HuH-7.5 (cell line): ENCODE data around the gene SETD3.

ENCODE experiments used
- DNase-seq: peaks from one replicate; pipeline ENCODE4 v3.0.0; 2011; ENCODE audit warnings: low spot score

Gene SETD3

GRCh38 chr14:99479906-99480869, at the start of gene SETD3:
SETD3 (minus strand) TSS chr14:99480859; CDS start chr14:99465805, 15,054 bp downstream.
- DNase-seq, result peak; percentile 45

GRCh38 chr14:99529899-99530298, 49.2 kb upstream of the SETD3 start:
- no peak for DNase-seq

- no peak for DNase-seq
Measured at GRCh38 chr14:99527427-99528076, 46.9 kb upstream of the SETD3 start.

GRCh38 chr14:99527026-99527425, 46.4 kb upstream of the SETD3 start:
- no peak for DNase-seq

- no peak for DNase-seq
Measured at GRCh38 chr14:99525699-99526080, 45.0 kb upstream of the SETD3 start.

- DNase-seq, result peak; percentile 63
Measured at GRCh38 chr14:99524804-99525698, 44.4 kb upstream of the SETD3 start.

GRCh38 chr14:99524091-99524661, 43.5 kb upstream of the SETD3 start:
- DNase-seq, result no peak

GRCh38 chr14:99523704-99524055, 43.0 kb upstream of the SETD3 start:
- no peak for DNase-seq

GRCh38 chr14:99522934-99523703, 42.5 kb upstream of the SETD3 start:
- no peak for DNase-seq

- DNase-seq, result no peak
Measured at GRCh38 chr14:99522457-99522891, 41.8 kb upstream of the SETD3 start.

- no peak for DNase-seq
Measured at GRCh38 chr14:99522025-99522401, 41.4 kb upstream of the SETD3 start.

- no peak for DNase-seq
Measured at GRCh38 chr14:99521176-99522024, 40.7 kb upstream of the SETD3 start.

GRCh38 chr14:99520571-99521081, 40.0 kb upstream of the SETD3 start:
- no peak for DNase-seq

GRCh38 chr14:99519931-99520421, 39.3 kb upstream of the SETD3 start:
- DNase-seq, result no peak

- no peak for DNase-seq
Measured at GRCh38 chr14:99519347-99519881, 38.8 kb upstream of the SETD3 start.

GRCh38 chr14:99518441-99519346, 38.0 kb upstream of the SETD3 start:
- DNase-seq, result peak; percentile 94

- no peak for DNase-seq
Measured at GRCh38 chr14:99517643-99518381, 37.2 kb upstream of the SETD3 start.
